Heart right ventricle (tissue), 16 donors: ENCODE results near the gene SHISAL1. TPM values are rescaled to one million over a fixed set of nuclear protein-coding genes. Genes with fewer than 3 reads are reported as not detected.
"Not testable (repeated sequence)": the region's sequence is repeated elsewhere in the genome, so short reads cannot be mapped to it uniquely, and the experiment has no call there.

ENCODE experiments used
- ATAC-seq, 8 donors: fragments of 200-7000 bp; cut with Tn5 transposase; one replicate each; pipeline ENCODE4 v1.9.1; 2020; ENCODE audit warnings: mild to moderate bottlenecking in 8 of 8, moderate library complexity in 8 of 8, moderate number of reproducible peaks in 1 of 8
- DNase-seq, 2 donors: peaks; one replicate each; pipeline ENCODE4 v3.0.0-alpha.2; 2020
- H3K27ac ChIP-seq, 10 donors: fragments of 200-600 bp; sonication (generic) in 2 of 10; one replicate each; pipeline versions ENCODE4 v1.5.0 to v1.8.0; 2020 to 2022; ENCODE audit warnings: mild to moderate bottlenecking in 3 of 10
- H3K27me3 ChIP-seq, 7 donors: fragments of 200-600 bp; one replicate each; pipeline ENCODE4 v1.8.0; 2021 to 2022; ENCODE audit warnings: mild to moderate bottlenecking in 2 of 7
- H3K36me3 ChIP-seq, 9 donors: fragments of 200-600 bp; sonication (generic) in 1 of 9; one replicate each; pipeline versions ENCODE4 v1.5.0 to v1.8.0; 2020 to 2022; ENCODE audit warnings: mild to moderate bottlenecking in 2 of 9
- H3K4me1 ChIP-seq, 9 donors: fragments of 200-600 bp; sonication (generic) in 1 of 9; one replicate each; pipeline versions ENCODE4 v1.5.0 to v1.8.0; 2020 to 2022; ENCODE audit warnings: mild to moderate bottlenecking in 4 of 9
- H3K4me3 ChIP-seq, 10 donors: fragments of 200-600 bp; sonication (generic) in 2 of 10; one replicate each; pipeline versions ENCODE4 v1.5.0 to v1.8.0; 2020 to 2022; ENCODE audit warnings: mild to moderate bottlenecking in 7 of 10, moderate library complexity in 2 of 10
- H3K9me3 ChIP-seq, 11 donors: fragments of 200-600 bp in 10 of 11; sonication (generic) in 2 of 11; one replicate each; pipeline versions ENCODE4 v1.5.0 to v1.8.0; 2013 to 2022; ENCODE audit warnings: mild to moderate bottlenecking in 2 of 11, control low read depth in 1 of 11, moderate library complexity in 1 of 11
- CTCF ChIP-seq, 9 donors: fragments of 200-600 bp; sonication (generic) in 2 of 9; IDR thresholded peaks; one replicate each; pipeline versions ENCODE4 v1.5.0 to v1.8.0; 2021 to 2022; ENCODE audit warnings: antibody characterized with exemption in 9 of 9, mild to moderate bottlenecking in 5 of 9, moderate library complexity in 1 of 9
- WGBS, 2 donors: extraction: QIAGEN DNeasy Blood & Tissue Kit; methylation state at CpG; one replicate each; pipeline ENCODE4 v1.1.7; 2013; ENCODE audit warnings: inconsistent platforms in 1 of 2; 5-methylcytosine and 5-hydroxymethylcytosine counted together
- intact Hi-C, 10 donors: fragments of 100-400 bp; cut with DNase I; formaldehyde crosslinking; loops; one replicate each; pipeline versions ENCODE4 v1.11.1 to v1.14.2; 2022
- polyA plus RNA-seq, 2 donors: library from polyadenylated mRNA; stranded (reverse); fragments of 200-250 nt; gene quantifications; one replicate each; pipeline ENCODE4 v1.2.3, GENCODE V29; 2013
- total RNA-seq, 10 donors: library from RNA; stranded (reverse); fragmentation: NEBNext Ultra II Directional in 3 of 10; extraction: Animal tissue kit (Norgen Biotek cat#: 25700) in 3 of 10; gene quantifications; one replicate each; pipeline versions ENCODE4 v1.2.1 to v1.2.4, GENCODE V29; 2021 to 2023
- donor health status: Arrhythmogenic right ventricular cardiomyopathy.
- donor health status: ischemic (EF 13 %, LVEDD 7.1; RV severe dilation, severe dysfunction).
- donor health status: healthy with polysubstance abuse.
- donor health status: DM: no; HTN: yes; CAD: no.
- donor health status: DM: no; HTN: no; CAD: no.
- donor health status: ischemic (EF 25% LVEDD 6.9; RV normal size, moderate dysfunction).
- donor health status: ischemic (EF 25% LVEDD 5.7; RV mildly dilated, moderate dysfunction).
- donor health status: healthy.
- donor health status: DM: yes; HTN: yes; CAD: no.
- donor health status: Ischemic cardiomyopathy.
- donor health status: ischemic (EF 35%, LVEDD 5.7; RV mildly dilated, moderate dysfunction).
- donor health status: nonischemic (EF 11% LVEDD 7.7; RV severe dilation, severe dysfunction).
- donor health status: DM: yes; HTN: yes; CAD: no.
- donor health status: PGD.
- donor health status: ischemic (EF 29% LVEDD 5.4; RV normal size, mild dysfunction).
- donor health status: nonischemic (EF 23%, LVEDD 6.1; RV moderate dilation, normal function).

The SHISAL1 gene
- total and polyA plus RNA-seq, 12 donors, result 0.15 to 1.7 (median 0.63) TPM

DNA sequence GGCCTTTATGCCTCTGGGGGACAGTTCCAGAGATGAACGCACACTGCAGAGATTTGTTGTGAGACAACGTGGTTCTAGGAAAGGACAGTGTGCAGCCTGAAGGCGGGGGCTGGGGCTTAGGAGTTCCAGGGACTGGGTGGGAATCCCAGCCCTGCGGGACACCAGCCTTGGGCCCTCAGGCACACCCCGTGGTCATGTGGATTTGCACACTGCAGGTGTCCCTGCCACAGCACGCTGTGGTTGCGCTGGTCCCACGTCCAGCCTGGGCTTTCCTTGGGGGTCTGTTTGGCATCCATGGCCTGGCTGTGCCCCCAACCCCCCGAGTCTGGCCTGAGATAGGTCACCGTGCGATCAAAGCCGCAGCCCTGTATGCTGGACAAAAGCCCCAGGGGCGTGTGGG lies 7.3 kb downstream of the SHISAL1 start:
- WGBS, 2 donors, result 83 to 88% methylated on average over 13 of the region's 13 CpGs
- DNase-seq, result no peak
- intact Hi-C loops, result no loop called here
- Histone ChIP-seq H3K4me1 (peaks cover 2 to 20% (median 14%) of the 10 kb centered on the region in 9 donors), H3K36me3 (no peaks in the 10 kb centered on the region), H3K27me3 (peaks cover 0 to 5% (median 0%) of the 10 kb centered on the region in 7 donors), H3K4me3 (no peak overlapping the region), H3K9me3 (no peaks in the 10 kb centered on the region), H3K27ac (no peak overlapping the region)
- ATAC-seq, result no peak
- TF ChIP-seq CTCF (IDR thresholded peaks at IDR 0.05), result no peak

DNA sequence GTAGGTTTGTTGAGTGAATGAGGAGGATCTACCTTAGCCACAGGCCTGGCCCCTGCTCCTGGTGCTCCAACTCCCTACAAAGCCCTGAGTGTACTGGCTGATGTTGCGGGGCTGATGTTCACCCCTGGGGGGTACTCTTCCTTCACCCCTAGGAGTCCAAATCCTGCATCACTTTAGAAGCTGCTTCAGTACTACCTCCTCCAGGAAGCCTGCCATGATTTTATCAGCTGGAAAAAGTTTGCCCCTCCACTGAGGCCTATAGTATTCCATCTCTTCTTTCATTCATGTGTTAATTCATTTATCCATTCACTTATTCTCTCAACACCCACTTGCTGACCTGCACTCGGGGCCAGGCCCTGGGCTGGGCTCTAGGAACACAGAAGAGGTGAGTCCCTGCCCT lies 7.8 kb downstream of the SHISAL1 start:
- 97 to 100% methylated on average over 2 of the region's 2 CpGs for WGBS, 2 donors
- ATAC-seq (no peak), DNase-seq (no peak)
- Histone ChIP-seq H3K4me1 (peaks cover 2 to 20% (median 14%) of the 10 kb centered on the region in 9 donors), H3K36me3 (no peaks in the 10 kb centered on the region), H3K27me3 (peaks cover 0 to 5% (median 0%) of the 10 kb centered on the region in 7 donors), H3K9me3 (no peaks in the 10 kb centered on the region), H3K27ac (no peak overlapping the region), H3K4me3 (no peak overlapping the region)
- TF ChIP-seq CTCF (IDR thresholded peaks at IDR 0.05), result no peak
- intact Hi-C loops, result no loop called here

DNA sequence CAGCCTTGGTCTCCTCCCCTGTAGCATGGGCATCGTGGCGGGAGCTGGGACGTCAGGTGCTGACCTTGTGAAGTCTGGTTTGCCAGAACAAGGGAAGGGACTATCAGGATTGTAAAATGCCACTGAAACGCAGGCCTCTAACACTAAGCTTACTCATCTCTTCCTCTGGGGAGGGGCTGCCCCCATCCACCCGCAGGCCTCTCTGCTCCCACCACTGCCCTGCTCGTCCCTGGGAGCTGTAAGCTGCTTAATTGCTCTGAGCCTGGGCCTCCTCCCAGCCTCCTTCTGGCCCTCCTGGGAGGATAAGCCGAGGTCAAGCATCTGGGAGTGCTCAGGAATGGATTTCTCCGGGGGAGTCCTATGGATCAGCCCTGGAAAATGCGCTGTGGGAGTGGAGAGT lies 8.4 kb downstream of the SHISAL1 start:
- Histone ChIP-seq H3K4me1 (peaks cover 2 to 20% (median 11%) of the 10 kb centered on the region in 9 donors), H3K27me3 (peaks cover 0 to 5% (median 0%) of the 10 kb centered on the region in 7 donors), H3K27ac (no peak overlapping the region), H3K9me3 (no peaks in the 10 kb centered on the region), H3K36me3 (no peaks in the 10 kb centered on the region), H3K4me3 (no peak overlapping the region)
- no peak for ATAC-seq
- no peak for DNase-seq
- no peak for TF ChIP-seq CTCF (IDR thresholded peaks at IDR 0.05)
- WGBS, 2 donors, result 61 to 71% methylated on average over 9 of the region's 9 CpGs
- intact Hi-C loops, result no loop called here

GRCh38 chr22:44302363-44302762 lies 10.4 kb downstream of the SHISAL1 start:
- H3K27me3 ChIP-seq, intact Hi-C loops, DNase-seq, H3K4me3 ChIP-seq, ATAC-seq, H3K4me1 ChIP-seq, H3K27ac ChIP-seq, H3K9me3 ChIP-seq, H3K36me3 ChIP-seq: not testable (repeated sequence)
- 90 to 91% methylated on average over 8 to 9 of the region's 10 CpGs for WGBS, 2 donors

DNA sequence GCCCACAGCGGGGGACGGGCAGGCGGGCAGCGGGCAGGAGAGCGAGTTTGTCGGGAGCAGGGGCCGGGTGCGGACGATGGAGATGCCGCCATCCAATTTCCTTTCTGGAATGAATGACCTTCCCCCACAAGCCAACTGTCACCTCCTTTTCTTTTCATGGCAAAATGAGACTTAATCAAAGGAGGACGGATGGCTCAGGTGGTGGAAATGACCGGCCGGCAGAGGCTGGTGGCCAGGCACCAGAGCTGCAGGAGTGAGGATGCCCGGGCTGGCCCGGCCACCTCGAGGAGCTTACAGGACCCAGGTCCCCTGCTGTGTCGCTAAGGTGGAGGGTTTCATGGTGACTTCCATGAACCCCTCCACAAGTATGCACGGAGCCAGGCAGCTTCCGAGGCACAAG lies 11.7 kb downstream of the SHISAL1 start:
- no peak overlapping the region for H3K4me3 ChIP-seq
- no peak for TF ChIP-seq CTCF (IDR thresholded peaks at IDR 0.05)
- no peak for DNase-seq
- H3K36me3 ChIP-seq, result no peaks in the 10 kb centered on the region
- no peaks in the 10 kb centered on the region for H3K9me3 ChIP-seq
- H3K4me1 ChIP-seq, result no peaks in the 10 kb centered on the region
- H3K27ac ChIP-seq, result no peak overlapping the region
- peaks cover 0 to 5% (median 0%) of the 10 kb centered on the region in 7 donors for H3K27me3 ChIP-seq
- intact Hi-C loops, result no loop called here
- 75 to 79% methylated on average over 19 of the region's 19 CpGs for WGBS, 2 donors
- ATAC-seq, result no peak
